VCaP (cell line): Measurements from ENCODE around the gene METAP1D.
A peak's percentile ranks its signal among the peaks of the same experiment; 100 is the strongest.

ENCODE experiments used
- H3K27ac ChIP-seq: fragments of 450-650 bp; 2 replicates; pipeline ENCODE4 v1.5.1; 2017
- CTCF ChIP-seq: fragments of 450-650 bp; conservative IDR thresholded peaks from 2 replicates; pipeline ENCODE4 v1.5.1; 2017; ENCODE audit warnings: mild to moderate bottlenecking, moderate library complexity

METAP1D gene

GRCh38 chr2:172088245-172089004, 88.7 kb downstream of the METAP1D start:
- peak overlapping the region; percentile 94 for H3K27ac ChIP-seq
- no peak for TF ChIP-seq CTCF

DNA sequence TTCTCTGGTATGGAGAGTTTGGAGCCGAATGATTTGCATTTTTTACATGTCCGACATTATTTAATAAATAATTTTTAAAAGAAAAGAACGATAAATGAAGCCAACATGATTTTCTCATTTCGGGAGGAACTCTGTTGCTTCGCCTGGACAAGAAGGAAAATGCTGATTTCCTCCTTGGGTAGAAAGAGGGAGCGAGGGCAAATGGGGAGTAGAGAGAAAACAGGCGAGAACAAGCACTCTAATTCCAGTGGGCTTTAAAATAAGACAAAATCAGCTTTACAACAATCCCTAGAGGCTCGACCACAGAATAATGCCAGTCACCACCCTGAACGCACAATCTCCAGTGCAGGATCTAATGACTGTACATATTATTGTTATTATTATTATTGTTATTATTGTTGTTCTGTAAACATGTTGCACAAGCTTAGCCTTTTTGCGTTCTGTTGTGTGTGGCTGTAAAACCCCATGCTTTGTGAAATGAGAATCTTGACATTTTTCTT, 89.3 kb downstream of the METAP1D start:
- peak overlapping the region; percentile 94 for H3K27ac ChIP-seq
- no peak for TF ChIP-seq CTCF

GRCh38 chr2:172089633-172090032, 89.9 kb downstream of the METAP1D start:
- H3K27ac ChIP-seq: peak overlapping the region; percentile 94
- TF ChIP-seq CTCF: no peak

- H3K27ac ChIP-seq: peak overlapping the region; percentile 94
- TF ChIP-seq CTCF: no peak
Measured at GRCh38 chr2:172090044-172090961, 90.5 kb downstream of the METAP1D start.

DNA sequence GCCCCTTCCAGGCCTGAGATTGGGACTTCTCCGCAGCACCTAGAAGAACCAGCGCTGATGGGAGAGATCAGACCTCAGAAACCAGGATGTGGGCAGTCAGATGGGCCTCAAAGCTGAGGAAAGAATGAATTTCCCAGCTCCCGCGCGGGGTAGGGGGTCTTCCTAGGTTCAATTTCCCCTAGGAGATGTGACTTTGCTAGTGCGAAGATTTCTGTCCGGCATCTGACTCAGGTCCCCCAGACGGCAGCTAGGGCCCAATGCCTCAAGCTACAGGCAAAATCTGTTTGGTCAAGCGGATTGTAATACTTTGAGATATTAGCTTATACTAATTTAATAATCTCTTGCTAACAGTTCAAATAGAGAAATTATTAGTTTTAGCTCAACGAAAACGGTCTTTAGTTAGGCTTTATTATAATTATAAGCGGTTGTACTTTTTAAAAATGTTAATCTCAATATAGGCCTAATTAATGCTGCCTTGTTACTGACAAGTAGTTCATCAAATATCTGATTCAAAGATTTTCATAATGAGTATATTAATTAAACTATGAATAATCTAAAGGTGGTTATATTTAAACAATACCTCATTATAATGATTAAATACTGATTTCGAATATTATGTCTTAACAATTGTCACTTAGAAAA, 91.4 kb downstream of the METAP1D start:
- no peak for TF ChIP-seq CTCF
- no peak overlapping the region for H3K27ac ChIP-seq

- TF ChIP-seq CTCF: no peak
- no peak overlapping the region for H3K27ac ChIP-seq
Measured at GRCh38 chr2:172091761-172092566, 92.2 kb downstream of the METAP1D start.
